ENCODE results near the gene LPCAT3. TPM values are rescaled to one million over a fixed set of nuclear protein-coding genes. Genes with fewer than 3 reads are reported as not detected.

Gene LPCAT3
- total RNA-seq, 1 experiment from 2014 or later, result 45.8 TPM

- ChIA-PET POLR2A (interaction anchor here (0.7 to 1.7 kb wide), 4 partner anchors 19 to 55 kb away, joined by 3 to 7 read pairs (median 4); partner anchors contain the start of genes LPCAT3 and RNU7-1), CTCF (interaction anchor here (1.0 to 1.4 kb wide), 4 partner anchors 11 to 164 kb away, joined by 3 to 5 read pairs (median 3); partner anchors contain the start of gene LPCAT3), RAD21 (ENCODE audit: low non-redundant PET in 1 of 2, low total read pairs in 2 of 2, uncharacterized antibody in 2 of 2, unreplicated experiment in 2 of 2) (interaction anchor here in 1 of 2 experiments (1.0 kb wide), 1 partner anchor 43 kb away, joined by 3 read pairs; no protein-coding TSS in a partner anchor)
- peaks cover 14% of the 10 kb centered on the region for H3K79me2 ChIP-seq (ENCODE audit: insufficient read depth, low read length)
- ATAC-seq (peak; percentile 71), DNase-seq (ENCODE audit: low read depth, low spot score) (peak; percentile 21)
- no peaks in the 10 kb centered on the region for H3K9me2 ChIP-seq (ENCODE audit: insufficient read depth)
- no peaks in the 10 kb centered on the region for H3K9me3 ChIP-seq (ENCODE audit: control insufficient read depth in 1 of 2, insufficient read depth in 1 of 2, low read depth in 1 of 2, low read length in 2 of 2)
- H3K4me2 ChIP-seq (ENCODE audit: low read length), result peak overlapping the region; percentile 57
- no peak overlapping the region for H2AFZ ChIP-seq (ENCODE audit: low read depth, low read length, poor library complexity, severe bottlenecking)
- no TSS peak for BruUV-seq (replicated peaks)
- peaks cover 0 to 3% of the 10 kb centered on the region in 2 experiments; a peak in 1 of 4 replicates for H3K36me3 ChIP-seq (ENCODE audit: control insufficient read depth in 1 of 2, insufficient read depth in 2 of 2, low read length in 2 of 2)
- peaks cover 3% of the 10 kb centered on the region; the same call in 1 of the 2 replicates for H4K20me1 ChIP-seq (ENCODE audit: insufficient read depth)
- intact Hi-C loops (cut with micrococcal nuclease), result no loop called here
- peaks cover 34 to 45% of the 10 kb centered on the region in 2 experiments for H3K4me1 ChIP-seq (ENCODE audit: control insufficient read depth in 1 of 2, insufficient read depth in 2 of 2, low read length in 2 of 2)
- peak overlapping the region; percentile 42; the same call in 1 of the 2 replicates for H3K27ac ChIP-seq (ENCODE audit: low read depth, low read length)
- TF ChIP-seq CBX3 (IDR thresholded peaks at IDR 0.05; ENCODE audit: low read depth) (no peak), MAX (IDR thresholded peaks at IDR 0.05) (peak; percentile 51), TCF7L2 (IDR thresholded peaks at IDR 0.05; ENCODE audit: borderline replicate concordance, extremely low read depth, insufficient read depth, insufficient read length) (peak; percentile 65), ELF1 (IDR thresholded peaks at IDR 0.05; ENCODE audit: borderline replicate concordance, low read depth) (no peak), EZH2phosphoT487 (IDR thresholded peaks at IDR 0.05; ENCODE audit: borderline replicate concordance) (no peak), RAD21 (IDR thresholded peaks at IDR 0.05; ENCODE audit: low read depth) (no peak), ZFX (IDR thresholded peaks at IDR 0.05) (no peak), SIN3A (IDR thresholded peaks at IDR 0.05; ENCODE audit: low read depth) (no peak), POLR2AphosphoS5 (IDR thresholded peaks at IDR 0.05; ENCODE audit: low read depth, low read length) (no peak), EGR1 (IDR thresholded peaks at IDR 0.05; ENCODE audit: low read depth) (no peak), YY1 (IDR thresholded peaks at IDR 0.05; ENCODE audit: extremely low read depth, insufficient replicate concordance, low read depth, low read length) (no peak), JUND (IDR thresholded peaks at IDR 0.05) (peak; percentile 49), SP1 (IDR thresholded peaks at IDR 0.05; ENCODE audit: low read depth) (peak; percentile 55), EZH2 (IDR thresholded peaks at IDR 0.05) (no peak), POLR2A (IDR thresholded peaks at IDR 0.05; ENCODE audit: borderline replicate concordance, extremely low read depth, insufficient read depth, insufficient read length) (no peak), CEBPB (IDR thresholded peaks at IDR 0.05; ENCODE audit: low read depth) (peak; percentile 72), FOSL1 (IDR thresholded peaks at IDR 0.05; ENCODE audit: low read depth) (peak; percentile 67), SRF (IDR thresholded peaks at IDR 0.05; ENCODE audit: low read depth) (no peak)
- TF ChIP-seq, protein P1, sequence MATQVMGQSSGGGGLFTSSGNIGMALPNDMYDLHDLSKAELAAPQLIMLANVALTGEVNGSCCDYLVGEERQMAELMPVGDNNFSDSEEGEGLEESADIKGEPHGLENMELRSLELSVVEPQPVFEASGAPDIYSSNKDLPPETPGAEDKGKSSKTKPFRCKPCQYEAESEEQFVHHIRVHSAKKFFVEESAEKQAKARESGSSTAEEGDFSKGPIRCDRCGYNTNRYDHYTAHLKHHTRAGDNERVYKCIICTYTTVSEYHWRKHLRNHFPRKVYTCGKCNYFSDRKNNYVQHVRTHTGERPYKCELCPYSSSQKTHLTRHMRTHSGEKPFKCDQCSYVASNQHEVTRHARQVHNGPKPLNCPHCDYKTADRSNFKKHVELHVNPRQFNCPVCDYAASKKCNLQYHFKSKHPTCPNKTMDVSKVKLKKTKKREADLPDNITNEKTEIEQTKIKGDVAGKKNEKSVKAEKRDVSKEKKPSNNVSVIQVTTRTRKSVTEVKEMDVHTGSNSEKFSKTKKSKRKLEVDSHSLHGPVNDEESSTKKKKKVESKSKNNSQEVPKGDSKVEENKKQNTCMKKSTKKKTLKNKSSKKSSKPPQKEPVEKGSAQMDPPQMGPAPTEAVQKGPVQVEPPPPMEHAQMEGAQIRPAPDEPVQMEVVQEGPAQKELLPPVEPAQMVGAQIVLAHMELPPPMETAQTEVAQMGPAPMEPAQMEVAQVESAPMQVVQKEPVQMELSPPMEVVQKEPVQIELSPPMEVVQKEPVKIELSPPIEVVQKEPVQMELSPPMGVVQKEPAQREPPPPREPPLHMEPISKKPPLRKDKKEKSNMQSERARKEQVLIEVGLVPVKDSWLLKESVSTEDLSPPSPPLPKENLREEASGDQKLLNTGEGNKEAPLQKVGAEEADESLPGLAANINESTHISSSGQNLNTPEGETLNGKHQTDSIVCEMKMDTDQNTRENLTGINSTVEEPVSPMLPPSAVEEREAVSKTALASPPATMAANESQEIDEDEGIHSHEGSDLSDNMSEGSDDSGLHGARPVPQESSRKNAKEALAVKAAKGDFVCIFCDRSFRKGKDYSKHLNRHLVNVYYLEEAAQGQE (IDR thresholded peaks at IDR 0.05; ENCODE audit: low read depth), result no peak
- TF ChIP-seq, protein P2, sequence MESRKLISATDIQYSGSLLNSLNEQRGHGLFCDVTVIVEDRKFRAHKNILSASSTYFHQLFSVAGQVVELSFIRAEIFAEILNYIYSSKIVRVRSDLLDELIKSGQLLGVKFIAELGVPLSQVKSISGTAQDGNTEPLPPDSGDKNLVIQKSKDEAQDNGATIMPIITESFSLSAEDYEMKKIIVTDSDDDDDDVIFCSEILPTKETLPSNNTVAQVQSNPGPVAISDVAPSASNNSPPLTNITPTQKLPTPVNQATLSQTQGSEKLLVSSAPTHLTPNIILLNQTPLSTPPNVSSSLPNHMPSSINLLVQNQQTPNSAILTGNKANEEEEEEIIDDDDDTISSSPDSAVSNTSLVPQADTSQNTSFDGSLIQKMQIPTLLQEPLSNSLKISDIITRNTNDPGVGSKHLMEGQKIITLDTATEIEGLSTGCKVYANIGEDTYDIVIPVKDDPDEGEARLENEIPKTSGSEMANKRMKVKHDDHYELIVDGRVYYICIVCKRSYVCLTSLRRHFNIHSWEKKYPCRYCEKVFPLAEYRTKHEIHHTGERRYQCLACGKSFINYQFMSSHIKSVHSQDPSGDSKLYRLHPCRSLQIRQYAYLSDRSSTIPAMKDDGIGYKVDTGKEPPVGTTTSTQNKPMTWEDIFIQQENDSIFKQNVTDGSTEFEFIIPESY (IDR thresholded peaks at IDR 0.05; ENCODE audit: extremely low read depth, insufficient replicate concordance, low read length), result no peak
- H3K4me3 ChIP-seq (replicated peaks in 1 of 2; ENCODE audit: low read depth in 1 of 2, low read length in 2 of 2), result no peak overlapping the region
- peak overlapping the region; percentile 3; the same call in 1 of the 2 replicates for H3K9ac ChIP-seq (ENCODE audit: low read length)
- H3K27me3 ChIP-seq (ENCODE audit: insufficient read depth, low read length), result no peaks in the 10 kb centered on the region
These were observed 19.4 kb downstream of the LPCAT3 start for GRCh38 chr12:6998715-6999451.

Measured in HCT116 (cell line).